PC-9 (cell line): Measurements from ENCODE around the gene MYO5A. TPM values are rescaled to one million over a fixed set of nuclear protein-coding genes. Genes with fewer than 3 reads are reported as not detected.
"Not testable (repeated sequence)": the region's sequence is repeated elsewhere in the genome, so short reads cannot be mapped to it uniquely, and the experiment has no call there.

Experiments
- BruUV-seq: library from RNA; stranded (reverse); fragments of 400-500 nt; replicated peaks from 2 replicates; lab custom pipeline; 2021; lab: Mats Ljungman, UMichigan
- CTCF ChIA-PET: fragments of 300-600 bp; sonication (Branson Sonifier 250); formaldehyde crosslinking; loops from one replicate; lab custom pipeline; 2022; ENCODE audit warnings: antibody characterized with exemption; lab: Charles Lee
- POLR2A ChIA-PET: fragments of 300-600 bp; sonication (Branson Sonifier 250); formaldehyde crosslinking; loops from one replicate; lab custom pipeline; 2022; ENCODE audit warnings: antibody characterized with exemption; ENCODE audit not compliant: unreplicated experiment; lab: Charles Lee
- DNase-seq, 2 experiments: peaks; one replicate each; pipeline versions ENCODE4 v3.0.0 to v3.0.0-alpha.2; 2015 to 2022; ENCODE audit warnings: mixed read lengths in 1 of 2
- H2AFZ ChIP-seq: fragments of 200-600 bp; sonication (generic); 2 replicates; pipeline ENCODE4 v1.8.1; 2017; ENCODE audit warnings: antibody characterized with exemption
- H3F3A ChIP-seq: fragments of 200-600 bp; sonication (generic); 2 replicates; pipeline ENCODE4 v1.8.1; 2017; ENCODE audit warnings: antibody characterized with exemption, mild to moderate bottlenecking, low read depth; ENCODE audit not compliant: insufficient read depth
- H3K27ac ChIP-seq: fragments of 200-600 bp; sonication (generic); 2 replicates; pipeline ENCODE4 v1.6.1; 2016; ENCODE audit warnings: mixed run types
- H3K27me3 ChIP-seq: fragments of 200-600 bp; sonication (generic); 2 replicates; pipeline ENCODE4 v1.6.1; 2016; ENCODE audit warnings: low read depth, mixed run types; ENCODE audit not compliant: insufficient read depth
- H3K36me3 ChIP-seq: fragments of 200-600 bp; sonication (generic); 2 replicates; pipeline ENCODE4 v1.6.1; 2016; ENCODE audit warnings: low read depth, mixed run types
- H3K4me1 ChIP-seq: fragments of 200-600 bp; sonication (generic); replicated peaks from 2 replicates; pipeline ENCODE4 v1.6.1; 2016; ENCODE audit warnings: mixed run types; ENCODE audit not compliant: insufficient read depth
- H3K4me2 ChIP-seq: fragments of 200-600 bp; sonication (generic); 2 replicates; pipeline ENCODE4 v1.6.1; 2017; ENCODE audit warnings: mixed run types
- H3K4me3 ChIP-seq: fragments of 200-600 bp; sonication (generic); 2 replicates; pipeline ENCODE4 v1.6.1; 2016; ENCODE audit warnings: mixed run types
- H3K79me2 ChIP-seq: fragments of 200-600 bp; sonication (generic); 2 replicates; pipeline ENCODE4 v1.6.1; 2017; ENCODE audit warnings: low read depth, mixed run types
- H3K9me2 ChIP-seq: fragments of 200-600 bp; sonication (generic); 2 replicates; pipeline ENCODE4 v1.8.1; 2017; ENCODE audit warnings: mild to moderate bottlenecking; ENCODE audit not compliant: insufficient read depth
- H3K9me3 ChIP-seq: fragments of 200-600 bp; sonication (generic); 2 replicates; pipeline ENCODE4 v1.8.1; 2016; ENCODE audit warnings: low read depth; ENCODE audit not compliant: insufficient read depth
- H4K20me1 ChIP-seq: fragments of 200-600 bp; sonication (generic); 2 replicates; pipeline ENCODE4 v1.8.1; 2017; ENCODE audit not compliant: insufficient read depth
- CTCF ChIP-seq: fragments of 200-600 bp; sonication (generic); conservative IDR thresholded peaks from 2 replicates; pipeline ENCODE4 v1.6.1; 2017; ENCODE audit warnings: mixed run types, antibody characterized with exemption, mild to moderate bottlenecking, moderate library complexity
- EZH2 ChIP-seq: fragments of 200-600 bp; sonication (generic); IDR thresholded peaks from 2 replicates; pipeline ENCODE4 v1.8.0; 2017; ENCODE audit warnings: antibody characterized with exemption, low read depth
- intact Hi-C: fragments of 100-400 bp; cut with micrococcal nuclease; formaldehyde crosslinking; loops from one replicate; pipeline ENCODE4 v1.10.0; 2022; ENCODE audit not compliant: unreplicated experiment
- total RNA-seq: library from RNA; stranded (reverse); gene quantifications from 2 replicates; pipeline ENCODE4 v1.2.3, GENCODE V29; 2021

MYO5A gene
- total RNA-seq, 1 experiment from 2014 or later, result 10.7 TPM

- BruUV-seq, result TSS peak; percentile 62
- CTCF ChIA-PET, result interaction anchor here (0.5 to 2.1 kb wide), 4 partner anchors 26 to 1201 kb away, joined by 3 to 7 read pairs (median 4); no protein-coding TSS in a partner anchor
- peak overlapping the region; percentile 75 for H3K4me2 ChIP-seq
Measured at GRCh38 chr15:52288051-52288942, 240.4 kb downstream of the MYO5A start.

GRCh38 chr15:52287114-52287513 is 241.6 kb downstream of the MYO5A start:
- no TSS peak for BruUV-seq
- H3K9me3 ChIP-seq, result no peaks in the 10 kb centered on the region

More at GRCh38 chr15:52288051-52288942, 240.4 kb downstream of the MYO5A start:
- Histone ChIP-seq H3K9me2 (no peaks in the 10 kb centered on the region), H3K9me3 (no peaks in the 10 kb centered on the region), H3K36me3 (no peaks in the 10 kb centered on the region), H3K4me1 (peaks cover 45% of the 10 kb centered on the region), H3K27ac (peak overlapping the region; percentile 93), H3K27me3 (no peaks in the 10 kb centered on the region), H2AFZ (0 out of 2 replicates have a peak overlapping the region, but pooled peaks have one; percentile 13), H3K4me3 (peak overlapping the region; percentile 42; the same call in 1 of the 2 replicates), H3K79me2 (peaks cover 30% of the 10 kb centered on the region), H4K20me1 (no peaks in the 10 kb centered on the region), H3F3A (peaks cover 18% of the 10 kb centered on the region; the same call in 1 of the 2 replicates)
- intact Hi-C loops, result loop anchor here (1.0 to 2.0 kb wide), 3 partner anchors 26 to 391 kb away; partner anchors contain the start of gene ATOSA
- peak; percentile 90 to 93 for DNase-seq
- TF ChIP-seq EZH2, result no peak
- TF ChIP-seq CTCF, result no peak
- POLR2A ChIA-PET, result interaction anchor here (0.6 to 1.3 kb wide), 5 partner anchors 27 to 446 kb away, joined by 3 to 25 read pairs (median 6); no protein-coding TSS in a partner anchor

GRCh38 chr15:52285941-52286340 is 242.7 kb downstream of the MYO5A start:
- H3K36me3 ChIP-seq, H3K27me3 ChIP-seq, H4K20me1 ChIP-seq, POLR2A ChIA-PET, H2AFZ ChIP-seq, BruUV-seq, DNase-seq, H3K27ac ChIP-seq, H3K9me2 ChIP-seq, H3K4me2 ChIP-seq, H3K4me3 ChIP-seq, CTCF ChIA-PET, intact Hi-C loops, H3K9me3 ChIP-seq: not testable (repeated sequence)
- H3F3A ChIP-seq, result peaks cover 18% of the 10 kb centered on the region; the same call in 1 of the 2 replicates
- H3K79me2 ChIP-seq, result peaks cover 33% of the 10 kb centered on the region
- H3K4me1 ChIP-seq, result peaks cover 45% of the 10 kb centered on the region

More at GRCh38 chr15:52287114-52287513, 241.6 kb downstream of the MYO5A start:
- no peak for TF ChIP-seq CTCF
- Histone ChIP-seq H3K27ac (peak overlapping the region; percentile 93), H3K79me2 (peaks cover 33% of the 10 kb centered on the region), H3F3A (peaks cover 18% of the 10 kb centered on the region; the same call in 1 of the 2 replicates), H2AFZ (no peak overlapping the region), H3K4me2 (no peak overlapping the region), H4K20me1 (no peaks in the 10 kb centered on the region), H3K4me3 (no peak overlapping the region), H3K9me2 (no peaks in the 10 kb centered on the region), H3K27me3 (no peaks in the 10 kb centered on the region), H3K4me1 (peaks cover 45% of the 10 kb centered on the region), H3K36me3 (no peaks in the 10 kb centered on the region)
- ChIA-PET POLR2A (interaction anchor here (0.7 kb wide), 1 partner anchor 445 kb away, joined by 6 read pairs; no protein-coding TSS in a partner anchor), CTCF (no interaction called here)
- peak in 1 of 2 experiments; percentile 14 for DNase-seq
- intact Hi-C loops, result no loop called here
